8988T (cell line): ENCODE results near the gene ADAMTSL5.
A peak's percentile ranks its signal among the peaks of the same experiment; 100 is the strongest.
"Not testable (repeated sequence)": the region's sequence is repeated elsewhere in the genome, so short reads cannot be mapped to it uniquely, and the experiment has no call there.

Experiments used
- DNase-seq: peaks from one replicate; pipeline ENCODE4 v3.0.0; 2011

The ADAMTSL5 gene, protein sequence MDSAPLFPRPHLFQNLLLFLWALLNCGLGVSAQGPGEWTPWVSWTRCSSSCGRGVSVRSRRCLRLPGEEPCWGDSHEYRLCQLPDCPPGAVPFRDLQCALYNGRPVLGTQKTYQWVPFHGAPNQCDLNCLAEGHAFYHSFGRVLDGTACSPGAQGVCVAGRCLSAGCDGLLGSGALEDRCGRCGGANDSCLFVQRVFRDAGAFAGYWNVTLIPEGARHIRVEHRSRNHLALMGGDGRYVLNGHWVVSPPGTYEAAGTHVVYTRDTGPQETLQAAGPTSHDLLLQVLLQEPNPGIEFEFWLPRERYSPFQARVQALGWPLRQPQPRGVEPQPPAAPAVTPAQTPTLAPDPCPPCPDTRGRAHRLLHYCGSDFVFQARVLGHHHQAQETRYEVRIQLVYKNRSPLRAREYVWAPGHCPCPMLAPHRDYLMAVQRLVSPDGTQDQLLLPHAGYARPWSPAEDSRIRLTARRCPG

DNA sequence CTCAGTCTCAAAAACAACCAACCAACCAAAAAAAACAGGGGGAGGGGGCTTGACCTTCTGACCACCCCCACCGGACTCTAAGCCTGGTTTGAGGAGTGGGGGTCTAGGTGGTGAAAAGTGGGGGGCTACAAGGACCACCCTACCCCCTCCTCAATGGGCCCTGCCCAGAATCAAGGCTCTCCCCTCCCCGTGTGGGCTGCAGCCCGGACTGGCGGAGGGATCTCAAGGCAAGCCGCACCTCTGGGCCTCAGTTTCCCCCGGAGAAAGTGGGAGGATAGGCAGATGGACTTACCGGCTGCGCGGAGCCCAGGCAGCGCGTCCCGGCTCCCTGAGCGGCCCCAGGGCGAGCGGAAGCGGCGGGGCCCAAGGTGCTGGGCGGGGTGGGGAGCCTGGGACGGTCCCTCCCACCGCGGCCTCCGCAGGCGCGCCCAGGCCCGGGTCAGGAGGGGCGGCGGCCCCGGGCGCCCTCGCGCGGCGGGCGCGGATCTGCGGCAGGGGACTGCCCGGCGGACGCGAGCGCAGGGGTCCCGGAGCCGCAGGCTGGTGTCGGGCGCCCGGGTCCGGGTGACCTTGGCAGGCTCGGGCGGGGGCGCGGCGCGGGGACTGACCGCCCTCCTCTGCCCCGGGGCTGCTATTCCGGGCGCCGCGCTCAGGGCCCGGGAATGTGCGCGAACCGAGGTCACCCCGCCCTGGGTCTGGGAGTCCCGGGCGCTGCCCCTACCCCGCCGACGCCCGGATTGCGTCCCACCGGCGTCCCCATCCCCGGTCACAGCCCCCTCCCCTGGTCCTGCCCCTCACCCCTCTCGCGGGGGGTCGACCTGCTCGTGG is at the start of gene ADAMTSL5:
Gene ADAMTSL5, minus strand, starts transcription at position 349 of the 828 bp plus-strand sequence. CDS start 2,076 bp downstream, outside the sequence.
- peak; percentile 80 for DNase-seq

DNA sequence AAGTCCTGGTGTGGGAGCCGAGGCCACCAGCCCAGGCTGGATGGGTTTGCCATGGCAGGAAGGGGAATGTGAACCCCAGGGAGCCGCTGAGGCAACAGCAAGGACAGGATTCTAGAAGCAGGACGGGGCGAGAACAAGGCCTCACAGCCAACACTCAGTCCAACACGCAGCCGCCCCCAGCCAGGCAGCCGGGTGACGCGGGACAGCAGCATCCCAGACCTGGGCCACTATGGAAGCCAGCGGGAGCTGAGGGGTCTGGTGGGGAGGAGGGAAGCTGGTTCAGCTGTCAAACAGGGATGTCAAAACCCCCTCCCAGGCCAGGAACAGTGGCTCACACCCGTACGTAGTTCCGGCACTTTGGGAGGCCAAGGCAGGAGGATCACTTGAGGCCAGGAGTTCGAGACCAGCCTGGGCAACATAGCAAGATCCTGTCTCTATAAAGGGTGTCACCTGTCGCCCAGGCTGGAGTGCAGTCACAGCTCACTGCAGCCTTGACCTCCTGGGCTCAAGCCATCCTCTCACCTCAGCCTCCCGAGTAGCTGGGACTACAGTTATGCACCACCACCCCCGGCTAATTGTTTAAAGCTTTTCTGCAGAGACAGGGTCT is 48.5 kb upstream of the ADAMTSL5 start:
- no peak for DNase-seq

DNA sequence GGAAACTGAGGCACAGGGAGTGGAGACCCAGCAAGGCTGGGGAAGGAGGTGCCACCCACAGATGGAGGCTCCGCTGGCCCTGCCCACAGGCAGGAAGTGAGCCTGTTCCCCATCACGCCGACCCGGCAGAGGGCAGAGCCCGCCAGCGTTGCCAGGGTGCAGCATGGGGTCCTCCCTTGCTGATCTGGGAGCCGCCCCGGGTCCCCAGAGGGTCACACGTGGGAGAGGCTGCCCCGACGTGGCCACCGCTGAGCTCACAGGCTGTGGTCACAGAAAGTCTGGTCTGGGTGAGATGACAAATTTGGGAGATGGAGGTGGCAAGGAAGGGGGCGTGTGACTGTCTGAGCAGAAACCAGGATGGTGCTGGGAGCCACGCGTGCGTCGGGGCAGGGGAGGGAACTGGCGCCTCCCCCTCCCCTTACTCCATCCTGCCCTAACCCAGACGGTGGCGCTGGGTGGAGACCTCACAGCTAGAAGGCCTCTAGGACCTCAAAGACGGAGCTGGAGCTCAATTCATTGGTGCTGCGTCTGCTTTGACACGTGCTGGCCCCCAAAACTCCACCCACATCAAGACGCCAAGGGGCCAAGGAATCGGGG is 47.6 kb upstream of the ADAMTSL5 start:
- DNase-seq = no peak

DNA sequence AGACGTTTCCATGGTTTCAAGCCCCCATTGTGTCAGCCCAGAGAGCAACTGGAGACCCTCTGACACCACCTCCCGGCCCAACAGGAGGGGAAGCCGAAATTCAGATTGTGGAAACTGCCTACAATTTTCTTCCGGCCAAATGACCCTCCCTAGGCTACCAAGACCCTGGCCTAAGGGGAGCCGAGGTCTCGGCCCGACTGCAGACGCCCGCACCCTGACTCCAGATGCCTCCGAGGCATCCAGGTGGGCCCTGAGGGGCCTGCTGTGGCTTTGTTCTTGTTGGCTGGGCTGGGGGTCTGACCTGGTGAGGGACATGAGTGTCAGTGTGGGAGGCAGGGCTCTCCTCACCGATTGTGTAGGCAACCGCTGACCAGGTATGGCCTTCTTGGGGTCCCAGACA is 45.7 kb upstream of the ADAMTSL5 start:
- DNase-seq = no peak

DNA sequence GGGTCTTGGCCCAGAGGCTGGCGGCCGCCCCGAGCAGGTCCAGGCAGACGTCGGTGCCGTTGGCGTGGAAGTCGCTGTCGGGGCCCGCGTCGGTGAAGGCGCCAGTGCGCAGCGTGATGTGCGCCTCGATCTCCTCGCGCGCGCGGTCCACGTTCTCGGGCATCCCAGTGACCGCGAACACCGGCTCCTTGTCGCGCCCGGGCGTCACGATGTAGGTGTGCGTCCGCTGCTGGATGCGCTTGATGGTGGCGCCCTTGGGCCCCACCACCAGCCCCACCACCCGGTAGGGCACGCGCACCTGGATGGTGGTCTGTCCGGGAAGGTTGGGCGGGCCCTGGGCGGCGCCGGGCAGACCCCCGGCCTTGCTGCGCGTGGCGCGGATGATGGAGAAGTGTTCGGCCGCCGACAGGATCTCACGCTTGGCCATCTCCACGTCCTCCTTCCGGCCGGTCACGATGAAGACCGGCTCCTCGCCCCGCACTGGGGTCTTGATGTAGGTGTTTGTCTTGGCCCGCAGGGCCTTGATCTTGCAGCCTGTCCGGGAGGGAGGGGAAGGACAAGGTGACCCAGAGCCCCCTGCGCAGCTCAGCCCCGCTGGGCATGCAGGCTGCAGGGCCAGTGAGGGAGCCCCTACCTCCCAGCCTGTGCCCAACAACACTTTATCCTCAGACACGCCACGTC is 43.7 kb upstream of the ADAMTSL5 start:
- no peak for DNase-seq

DNA sequence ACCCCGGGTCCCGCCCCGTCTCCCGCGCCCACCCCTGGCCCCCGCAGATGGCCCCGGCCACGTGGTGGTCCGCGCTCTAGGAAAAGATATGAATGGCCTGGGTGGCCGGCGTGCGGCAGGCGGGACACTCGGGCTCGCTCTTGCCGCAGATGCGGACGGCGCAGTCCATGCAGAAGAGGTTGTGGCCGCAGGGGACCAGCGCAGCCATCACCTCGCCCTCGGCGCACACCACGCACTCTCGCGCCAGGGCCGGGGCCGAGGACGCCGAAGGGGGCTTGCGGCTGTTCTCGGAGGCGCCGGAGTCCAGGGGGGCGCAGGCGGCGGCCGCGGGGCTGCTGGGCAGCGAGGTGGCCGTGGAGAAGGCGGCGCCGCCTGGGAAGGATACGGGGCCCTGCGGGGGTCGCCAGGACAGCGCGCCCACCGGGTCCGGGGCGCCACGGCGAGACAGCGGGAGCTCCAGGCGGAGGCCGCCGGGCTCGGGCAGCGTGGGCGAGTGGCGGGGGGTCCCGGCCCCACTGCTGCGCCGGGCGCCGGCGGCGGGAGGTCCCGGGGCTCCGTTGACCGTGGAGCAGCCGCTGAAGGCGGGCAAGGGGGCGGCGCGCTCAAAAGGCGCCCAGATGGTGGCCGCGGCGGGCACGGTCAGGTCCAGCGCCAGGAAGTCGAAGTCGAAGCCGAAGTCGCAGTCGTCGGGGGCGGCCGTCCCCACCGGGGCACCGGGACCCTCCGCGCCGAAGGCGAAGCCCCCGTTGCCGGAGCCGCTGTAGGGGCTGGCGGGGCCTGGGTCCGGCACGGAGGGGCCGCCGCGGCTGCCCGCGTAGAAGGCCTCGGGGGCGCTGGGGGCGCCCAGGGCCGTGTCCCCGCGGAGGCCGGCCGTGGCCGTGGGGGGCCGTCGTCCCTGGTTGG is 42.9 kb upstream of the ADAMTSL5 start:
- no peak for DNase-seq

DNA sequence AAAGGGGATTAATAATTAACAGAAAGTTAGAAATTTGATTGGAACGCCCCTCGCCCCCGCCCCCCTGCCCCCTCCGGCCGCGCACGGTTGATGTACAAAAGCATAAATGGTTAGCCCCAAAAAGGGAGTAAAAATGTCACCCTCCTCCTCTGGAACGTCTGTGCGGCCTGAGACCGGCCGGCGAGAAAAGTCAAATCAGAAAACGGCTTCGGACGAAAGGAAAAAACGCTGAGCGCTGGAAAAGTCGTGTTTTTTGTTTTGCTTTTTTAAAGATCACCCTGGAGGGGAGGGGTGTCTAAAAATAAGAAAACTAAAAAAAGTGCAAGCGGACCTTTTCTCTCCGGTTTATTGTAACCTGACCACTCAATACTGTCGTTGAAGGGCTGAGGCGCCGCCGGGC is 42.1 kb upstream of the ADAMTSL5 start:
- no peak for DNase-seq

DNA sequence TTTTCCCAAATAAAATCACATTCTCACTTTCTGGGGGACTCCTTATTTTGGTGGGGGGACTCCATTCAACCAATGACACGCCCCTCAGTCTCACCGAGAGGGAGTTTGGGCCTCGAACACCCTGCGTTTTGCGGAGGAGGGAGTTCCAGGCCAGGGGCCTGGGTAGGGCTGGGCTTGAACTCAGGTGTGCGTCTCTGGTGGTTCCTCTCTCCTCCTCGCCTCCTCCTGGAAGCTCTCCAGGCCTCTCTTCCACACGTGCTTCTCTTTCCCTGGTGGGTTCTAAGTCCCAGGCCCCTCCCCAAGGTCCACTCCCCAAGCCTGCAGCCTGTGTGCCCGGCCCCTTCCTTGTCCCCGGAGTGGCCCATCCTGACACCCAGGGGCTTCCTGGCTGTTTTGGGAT is 40.6 kb upstream of the ADAMTSL5 start:
- no peak for DNase-seq

DNA sequence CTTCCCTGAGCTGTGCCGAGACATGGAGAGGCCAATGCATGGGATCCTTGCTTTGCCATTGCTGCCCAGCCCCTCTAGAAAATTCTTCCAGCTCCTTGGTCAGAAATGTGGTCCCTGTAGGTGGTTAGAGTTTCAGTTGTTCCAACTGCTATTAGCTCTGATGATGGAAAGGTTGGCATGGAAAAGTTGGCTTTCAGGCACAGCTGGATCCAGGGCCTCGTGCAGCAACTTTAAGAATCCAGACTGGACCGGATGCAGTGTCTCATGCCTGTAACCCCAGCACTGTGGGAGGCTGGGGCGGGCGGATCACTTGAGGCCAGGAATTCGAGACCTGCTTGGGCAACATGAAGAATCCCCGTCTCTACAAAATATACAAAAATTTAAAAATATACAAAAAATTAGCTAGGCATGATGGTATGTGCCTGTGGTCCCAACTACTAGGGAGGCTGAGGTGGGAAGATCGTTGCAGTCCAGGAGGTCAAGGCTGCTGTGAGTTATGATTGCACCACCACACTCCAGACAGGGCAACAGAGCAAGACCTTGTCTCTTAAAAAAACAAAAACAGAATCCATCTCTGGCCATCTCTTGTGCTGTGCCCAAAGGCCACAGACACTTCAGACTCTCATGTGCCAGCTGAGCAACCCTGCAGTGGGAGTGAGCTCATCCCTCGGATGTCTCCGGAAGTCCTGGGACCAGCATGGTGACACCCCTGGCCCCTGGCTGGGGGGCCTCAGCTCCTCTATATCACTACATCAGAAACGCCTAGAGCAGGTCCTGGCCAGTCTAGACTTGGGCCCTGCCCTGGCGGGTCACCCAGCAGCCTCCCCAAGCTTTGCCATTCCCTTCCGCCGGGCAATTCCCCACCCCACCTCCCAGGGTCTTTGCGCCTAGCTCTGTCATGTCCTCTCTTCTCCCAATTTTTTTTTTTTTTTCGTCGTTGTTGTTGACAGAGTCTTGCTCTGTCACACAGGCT is 38.5 kb upstream of the ADAMTSL5 start:
- DNase-seq = no peak

DNA sequence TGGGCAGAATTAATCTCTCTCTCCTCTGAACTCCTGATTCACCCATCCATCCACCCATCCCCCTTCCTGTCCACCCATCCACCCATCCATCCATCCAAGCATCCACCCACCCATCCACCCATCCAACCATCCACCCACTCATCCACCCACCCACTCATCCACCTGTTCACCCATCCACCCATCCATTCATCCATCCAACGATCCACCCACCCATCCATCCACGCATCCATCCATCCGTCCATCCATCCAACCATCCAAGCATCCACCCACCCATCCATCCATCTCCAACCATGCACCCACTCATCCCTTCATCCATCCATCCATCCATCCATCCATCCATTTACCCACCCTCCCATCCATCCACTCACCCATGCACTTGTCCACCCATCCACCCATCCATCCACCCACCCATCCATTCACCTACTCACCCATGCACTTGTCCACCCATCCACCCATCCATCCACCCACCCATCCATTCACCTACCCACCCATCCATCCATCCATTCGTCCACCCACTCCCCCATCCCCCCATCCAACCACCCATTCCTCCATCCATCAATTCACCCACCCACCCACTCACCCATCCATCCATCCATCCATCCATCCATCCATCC is 36.6 kb upstream of the ADAMTSL5 start:
- no peak for DNase-seq

DNA sequence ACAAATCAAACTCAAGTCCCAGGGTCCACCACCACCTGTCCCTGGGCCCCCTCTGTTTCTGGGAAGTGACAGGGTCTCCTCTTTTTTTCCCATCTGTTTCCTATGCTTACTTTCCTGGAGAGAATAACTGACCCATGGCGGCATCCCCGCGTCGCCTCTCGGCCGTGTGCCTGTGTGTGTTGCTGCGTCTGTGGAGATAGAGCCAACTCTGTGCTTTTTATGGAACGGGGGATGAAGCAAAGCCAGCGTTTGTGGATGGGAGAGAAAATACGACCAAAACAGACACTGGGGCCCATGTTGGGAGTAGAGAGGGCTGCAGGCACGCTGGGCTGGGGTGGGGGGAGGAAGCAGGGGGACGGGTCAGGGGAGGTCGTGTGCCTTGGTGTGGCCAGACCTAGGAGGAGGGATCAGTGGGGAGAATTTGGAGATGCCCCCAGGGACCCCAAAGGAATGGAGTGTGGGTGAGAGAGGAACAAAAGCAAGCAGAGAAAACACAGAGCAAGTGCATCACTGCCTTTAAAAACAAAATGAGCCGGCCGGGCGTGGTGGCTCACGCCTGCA is 27.6 kb upstream of the ADAMTSL5 start:
- DNase-seq = no peak

DNA sequence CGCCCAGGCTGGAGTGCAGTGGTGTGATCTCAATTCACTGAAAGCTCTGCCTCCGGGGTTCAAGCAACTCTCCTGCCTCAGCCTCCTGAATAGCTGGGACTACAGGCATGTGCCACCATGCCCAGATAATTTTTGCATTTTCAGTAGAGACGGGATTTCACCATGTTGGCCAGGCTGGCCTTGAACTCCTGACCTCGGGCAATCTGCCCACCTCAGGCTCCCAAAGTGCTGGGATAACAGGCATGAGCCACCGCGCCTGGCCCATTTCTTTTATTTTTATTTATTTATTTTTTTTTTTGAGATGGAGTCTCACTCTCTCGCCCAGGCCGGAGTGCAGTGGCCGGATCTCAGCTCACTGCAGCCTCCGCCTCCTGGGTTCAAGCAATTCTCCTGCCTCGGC is 26.9 kb upstream of the ADAMTSL5 start:
- not testable (repeated sequence) for DNase-seq

DNA sequence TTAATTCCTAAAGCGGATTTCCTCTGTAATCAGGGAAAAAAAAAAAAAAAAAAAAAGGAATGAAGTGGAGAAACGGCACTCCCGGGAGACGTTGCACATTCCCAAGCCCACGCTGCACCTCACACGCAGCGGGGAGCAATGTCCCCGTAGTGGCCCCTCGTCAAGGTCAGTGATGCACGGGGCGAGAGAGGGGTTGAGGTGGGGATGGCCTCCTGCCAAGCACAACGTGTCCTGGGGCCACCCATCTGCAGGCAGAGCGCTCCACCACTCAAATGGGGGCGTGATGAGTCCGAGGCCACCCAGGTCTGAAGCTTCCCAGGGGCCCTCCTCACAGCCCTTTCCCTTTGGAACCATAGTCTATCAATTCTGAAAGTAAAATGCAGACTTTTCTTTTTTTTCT is 26.2 kb upstream of the ADAMTSL5 start:
- DNase-seq = no peak

DNA sequence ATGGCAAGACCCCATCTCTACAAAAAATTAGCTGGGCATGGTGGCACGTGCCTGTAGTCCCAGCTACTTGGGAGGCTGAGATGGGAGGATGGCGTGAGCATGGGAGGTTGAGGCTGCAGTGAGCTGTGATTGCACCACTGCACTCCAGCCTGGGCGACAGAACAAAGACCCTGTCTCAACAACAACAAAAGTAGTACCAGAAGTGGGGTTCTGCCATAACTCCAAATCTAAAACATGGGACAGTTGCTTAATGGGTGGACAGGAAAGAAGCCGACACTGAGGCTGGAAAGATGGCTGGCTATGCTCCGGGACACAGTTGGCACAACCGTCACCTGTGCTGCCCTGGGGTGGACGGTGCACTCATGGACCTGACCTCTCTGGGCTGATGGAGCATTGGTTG is 22.9 kb upstream of the ADAMTSL5 start:
- DNase-seq = not testable (repeated sequence)

DNA sequence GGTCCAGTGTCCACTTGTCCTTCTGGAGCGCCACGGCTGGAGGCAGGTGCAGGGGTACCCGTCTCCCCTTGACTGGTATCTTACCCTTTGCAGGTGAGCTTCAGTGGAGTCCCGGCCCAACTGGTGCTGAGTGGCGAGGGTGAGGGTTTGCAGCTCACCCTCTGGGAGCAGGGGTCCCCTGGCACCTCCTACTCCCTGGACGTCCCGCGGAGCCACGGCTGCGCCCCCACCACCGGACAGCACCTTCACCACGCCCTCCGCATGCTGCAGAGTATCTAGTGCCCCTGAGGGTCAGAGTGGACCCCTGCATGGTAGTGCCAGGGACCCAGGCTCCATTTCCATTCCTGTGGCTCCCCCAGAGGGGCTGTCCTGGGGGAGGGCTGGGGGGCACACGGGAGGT is 22.2 kb upstream of the ADAMTSL5 start:
- DNase-seq = no peak

DNA sequence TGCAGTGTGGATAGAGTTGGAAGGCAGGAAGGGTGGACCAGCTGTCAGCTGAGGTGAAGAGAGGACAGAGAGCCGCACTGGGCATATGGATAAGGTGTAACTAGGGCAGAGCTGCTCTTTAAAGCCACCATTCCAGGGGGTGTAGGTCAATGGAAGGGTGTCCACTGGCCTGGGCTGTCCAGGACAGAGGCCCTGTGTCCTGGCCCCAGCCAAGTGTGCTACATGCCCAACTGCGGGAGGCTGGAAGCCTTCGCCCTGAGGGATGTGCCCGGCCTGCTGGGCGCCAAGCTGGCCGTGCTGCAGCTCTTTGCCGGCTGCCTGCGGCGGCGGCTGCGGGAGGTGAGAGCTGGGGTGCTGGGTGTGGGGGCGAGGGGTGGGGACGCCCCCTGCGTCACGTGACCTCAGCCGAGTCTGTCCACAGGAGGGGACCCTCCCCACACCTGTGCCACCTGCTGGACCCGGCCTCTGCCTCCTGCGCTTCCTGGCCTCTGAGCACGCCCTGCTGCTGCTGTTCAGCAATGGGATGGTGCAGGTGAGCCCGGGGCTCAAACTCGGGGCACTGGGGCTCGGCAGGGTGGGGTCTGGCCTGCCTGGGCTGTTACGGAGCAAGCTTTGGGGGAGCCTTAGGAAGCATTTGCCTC is 20.8 kb upstream of the ADAMTSL5 start:
- DNase-seq = no peak

DNA sequence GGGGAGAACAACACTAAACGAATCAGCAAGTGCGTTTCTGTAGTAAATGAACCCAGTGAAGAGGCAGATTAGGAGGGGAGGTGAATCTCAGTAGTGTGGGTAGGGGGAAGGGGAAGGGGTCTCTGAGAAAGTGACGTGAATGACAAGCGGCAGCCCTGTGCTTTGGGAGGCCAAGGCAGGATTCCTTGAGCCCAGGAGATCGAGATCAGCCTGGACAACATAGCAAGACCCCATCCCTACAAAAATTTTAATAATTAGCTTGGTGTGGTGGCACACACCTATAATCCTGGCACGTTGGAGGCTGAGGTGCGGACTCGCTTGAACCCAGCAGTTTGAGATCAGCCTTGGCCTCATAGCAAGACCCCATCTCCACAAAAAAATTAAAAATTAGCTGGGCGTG is 19.2 kb upstream of the ADAMTSL5 start:
- no peak for DNase-seq

DNA sequence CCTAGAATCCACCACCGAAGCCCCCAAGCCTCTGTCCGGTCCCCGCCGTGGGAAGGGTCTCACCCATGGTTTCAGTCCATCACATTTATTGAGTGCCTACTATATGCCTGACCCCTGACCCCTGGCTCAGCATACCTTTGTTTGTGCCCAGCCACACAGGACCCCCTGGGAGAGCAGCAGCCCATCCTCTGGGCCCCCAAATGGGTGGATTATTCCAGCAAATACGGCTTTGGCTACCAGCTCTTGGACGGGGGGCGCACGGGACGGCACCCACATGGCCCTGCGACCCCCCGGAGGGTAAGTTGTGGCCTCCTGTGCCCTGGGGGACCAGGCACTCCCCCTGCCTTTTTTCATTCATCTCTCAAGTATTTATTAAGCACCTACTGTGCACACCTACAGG is 18.8 kb upstream of the ADAMTSL5 start:
- no peak for DNase-seq

DNA sequence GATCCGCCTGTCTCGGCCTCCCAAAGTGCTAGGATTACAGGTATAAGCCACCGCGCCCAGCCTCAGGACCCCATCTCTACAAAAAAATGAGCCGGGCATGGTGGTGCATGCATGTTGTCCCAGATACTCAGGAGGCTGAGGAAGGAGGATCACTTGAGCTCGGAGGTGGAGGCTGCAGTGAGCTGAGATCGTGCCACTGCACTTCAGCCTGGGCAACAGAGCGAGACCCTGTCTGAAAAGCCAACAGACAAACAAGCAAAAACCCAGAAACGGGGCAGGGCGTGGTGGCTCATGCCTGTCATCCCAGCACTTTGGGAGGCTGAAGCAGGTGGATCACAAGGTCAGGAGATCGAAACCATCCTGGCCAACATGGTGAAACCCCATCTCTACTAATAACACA is 18.0 kb upstream of the ADAMTSL5 start:
- DNase-seq = not testable (repeated sequence)
